Activated T-cell treated with anti-CD3 and anti-CD28 coated beads for 4 hours (primary cell): ENCODE data around the gene PLPP7.

Experiments used
- DNase-seq: peaks from one replicate; pipeline ENCODE4 v3.0.0-alpha.2; 2020

PLPP7 gene

GRCh38 chr9:131282688-131283422, 6.7 kb upstream of the PLPP7 start:
- DNase-seq, result no peak

- no peak for DNase-seq
These were observed 4.7 kb upstream of the PLPP7 start for GRCh38 chr9:131284856-131285255.

GRCh38 chr9:131287359-131287758, 2.2 kb upstream of the PLPP7 start:
- no peak for DNase-seq

- DNase-seq, result no peak
These were observed 1.3 kb upstream of the PLPP7 start for GRCh38 chr9:131288217-131288616.

GRCh38 chr9:131290036-131290766, 678 bp downstream of the PLPP7 start:
- DNase-seq, result no peak

GRCh38 chr9:131290767-131291370, 1.3 kb downstream of the PLPP7 start:
- no peak for DNase-seq

GRCh38 chr9:131291795-131292315, 2.3 kb downstream of the PLPP7 start:
- no peak for DNase-seq

DNA sequence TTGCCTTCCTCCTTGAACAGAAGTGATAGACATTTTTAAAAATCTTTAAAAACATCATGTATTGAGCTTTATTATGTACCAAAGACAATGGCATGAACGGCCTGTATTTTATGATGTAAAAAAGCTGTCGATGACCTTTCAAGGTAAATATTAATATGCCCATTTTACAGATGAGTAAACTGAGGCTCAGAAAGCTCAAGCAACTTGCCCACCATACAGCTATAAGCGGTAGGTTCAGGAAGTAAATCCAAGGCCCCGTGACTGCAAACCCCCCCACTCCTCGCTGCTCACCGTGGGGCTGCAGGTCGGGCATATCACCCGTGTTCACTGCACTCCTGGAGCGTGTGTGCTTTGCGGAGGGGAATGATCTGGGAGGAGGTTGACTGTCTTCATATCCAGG, 3.4 kb downstream of the PLPP7 start:
- DNase-seq, result no peak

- DNase-seq, result no peak
These were observed 6.9 kb downstream of the PLPP7 start for GRCh38 chr9:131296460-131296859.

GRCh38 chr9:131296906-131297500, 7.5 kb downstream of the PLPP7 start:
- no peak for DNase-seq

- DNase-seq, result no peak
These were observed 8.4 kb downstream of the PLPP7 start for GRCh38 chr9:131297903-131298302.

- DNase-seq, result no peak
These were observed 8.8 kb downstream of the PLPP7 start for GRCh38 chr9:131298341-131298740.

GRCh38 chr9:131298816-131299215, 9.3 kb downstream of the PLPP7 start:
- no peak for DNase-seq

GRCh38 chr9:131299346-131299960, 9.9 kb downstream of the PLPP7 start:
- DNase-seq, result no peak

DNA sequence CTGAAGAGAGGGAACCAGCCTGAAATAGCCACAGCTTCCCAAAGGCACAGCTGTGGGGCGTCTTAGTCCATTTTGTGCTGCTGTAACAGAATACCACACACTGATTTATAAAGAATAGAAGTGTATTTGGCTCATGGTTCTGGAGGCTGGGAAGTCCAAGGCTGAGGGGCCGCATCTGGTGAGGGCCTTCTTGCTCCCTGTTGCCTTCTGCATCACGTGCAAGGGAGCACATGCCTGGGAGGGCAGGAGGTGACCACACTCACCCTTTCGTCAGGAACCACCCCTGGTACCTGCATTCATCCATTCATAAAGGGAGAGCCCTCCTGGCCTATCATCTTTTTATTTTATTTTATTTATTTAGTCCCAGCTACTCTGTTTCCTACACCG, 10.4 kb downstream of the PLPP7 start:
- DNase-seq, result no peak

GRCh38 chr9:131300444-131300843, 10.9 kb downstream of the PLPP7 start:
- no peak for DNase-seq

GRCh38 chr9:131302244-131303075, 12.9 kb downstream of the PLPP7 start:
- DNase-seq, result no peak

- DNase-seq, result no peak
These were observed 14.1 kb downstream of the PLPP7 start for GRCh38 chr9:131303381-131304321.

DNA sequence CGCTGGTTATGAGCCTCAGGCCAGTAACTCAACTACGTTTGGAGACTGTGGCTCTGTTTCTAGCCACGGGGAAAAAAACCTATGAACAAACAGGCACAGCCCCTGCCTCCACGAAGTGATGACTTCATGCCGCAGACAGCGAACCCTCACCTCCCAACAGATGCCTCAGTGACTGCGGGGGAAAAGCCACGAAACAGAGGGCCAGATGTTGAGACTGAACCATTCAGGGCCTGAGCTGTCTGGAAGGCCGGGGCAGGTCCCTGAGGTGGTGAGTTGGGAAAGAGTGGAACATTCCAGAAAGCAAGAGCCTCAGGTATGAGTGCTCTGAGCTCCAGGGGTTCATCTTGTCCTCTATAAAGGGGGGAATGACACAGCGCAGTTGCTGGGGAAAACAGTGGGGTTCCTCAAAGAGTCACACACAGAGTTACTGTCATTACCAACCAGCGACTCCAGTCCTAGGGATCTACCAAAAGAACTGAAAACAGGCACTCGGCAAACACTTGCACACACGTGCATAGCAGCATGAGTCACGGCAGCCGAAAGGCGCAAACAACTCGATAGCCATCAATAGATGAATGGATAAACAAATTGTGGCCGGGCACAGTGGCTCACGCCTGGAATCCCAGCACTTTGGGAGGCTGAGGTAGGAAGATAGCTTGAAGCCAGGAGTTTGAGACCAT, 15.3 kb downstream of the PLPP7 start:
- no peak for DNase-seq

DNA sequence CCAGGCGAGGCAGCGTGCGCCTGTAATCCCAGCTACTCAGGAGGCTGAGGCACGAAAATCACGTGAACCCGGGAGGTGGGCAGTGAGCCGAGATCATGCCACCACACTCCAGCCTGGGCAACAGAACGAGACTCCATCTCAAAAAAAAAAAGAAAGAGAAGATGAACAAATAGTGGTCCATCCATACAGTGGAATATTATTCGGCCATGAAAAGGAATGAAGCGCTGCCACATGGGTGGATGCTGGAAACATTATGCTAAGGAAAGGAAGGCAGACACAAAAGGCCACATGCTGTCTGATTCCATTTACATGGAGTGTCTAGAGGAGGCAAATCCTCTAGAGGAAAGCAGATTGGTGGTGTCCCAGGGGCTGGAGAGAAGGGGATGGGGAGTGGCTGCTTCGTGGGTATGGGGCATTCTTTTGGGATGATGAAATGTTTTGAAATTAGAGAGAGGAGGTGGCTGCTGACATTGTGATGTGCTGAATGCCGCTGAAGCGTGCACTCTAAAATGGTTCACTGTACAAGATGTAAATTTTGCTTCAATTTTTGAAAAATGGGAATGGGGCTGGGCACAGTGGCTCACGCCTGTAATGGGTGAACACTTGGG, 17.0 kb downstream of the PLPP7 start:
- no peak for DNase-seq
